ENCODE data around the gene ABI3BP. TPM values are rescaled to one million over a fixed set of nuclear protein-coding genes. Genes with fewer than 3 reads are reported as not detected.

Gene ABI3BP
- total RNA-seq, 1 donor from 2014 or later: 207 TPM

- Histone ChIP-seq H3K27me3 (no peaks in the 10 kb centered on the region), H3K27ac (no peak overlapping the region), H3K4me3 (no peak overlapping the region), H3K36me3 (no peaks in the 10 kb centered on the region), H3K9me3 (no peaks in the 10 kb centered on the region), H3K4me1 (no peaks in the 10 kb centered on the region)
- DNase-seq: no peak
- no peak for TF ChIP-seq CTCF (IDR thresholded peaks at IDR 0.05)
- no peak for ATAC-seq
- intact Hi-C loops (cut with DNase I): no loop called here
Measured at GRCh38 chr3:100888881-100889280, 104.3 kb downstream of the ABI3BP start.

- no peak for TF ChIP-seq CTCF (IDR thresholded peaks at IDR 0.05)
- no peak overlapping the region for H3K4me3 ChIP-seq
- DNase-seq (no peak), ATAC-seq (no peak)
- H3K4me1 ChIP-seq: peaks cover 5% of the 10 kb centered on the region
- intact Hi-C loops (cut with DNase I): no loop called here
- no peaks in the 10 kb centered on the region for H3K27me3 ChIP-seq
- no peaks in the 10 kb centered on the region for H3K9me3 ChIP-seq
- H3K36me3 ChIP-seq: no peaks in the 10 kb centered on the region
- no peak overlapping the region for H3K27ac ChIP-seq
Measured at GRCh38 chr3:100882571-100882984, 110.6 kb downstream of the ABI3BP start.

- Histone ChIP-seq H3K4me1 (peaks cover 5% of the 10 kb centered on the region), H3K27ac (no peak overlapping the region), H3K9me3 (no peaks in the 10 kb centered on the region), H3K36me3 (no peaks in the 10 kb centered on the region), H3K27me3 (no peaks in the 10 kb centered on the region), H3K4me3 (no peak overlapping the region)
- intact Hi-C loops (cut with DNase I): no loop called here
- ATAC-seq (no peak), DNase-seq (no peak)
- TF ChIP-seq CTCF (IDR thresholded peaks at IDR 0.05): no peak
Measured at GRCh38 chr3:100880845-100881244, 112.4 kb downstream of the ABI3BP start.

GRCh38 chr3:100880072-100880471, 113.1 kb downstream of the ABI3BP start:
- intact Hi-C loops (cut with DNase I): no loop called here
- Histone ChIP-seq H3K27me3 (no peaks in the 10 kb centered on the region), H3K27ac (no peak overlapping the region), H3K9me3 (no peaks in the 10 kb centered on the region), H3K4me3 (no peak overlapping the region), H3K36me3 (no peaks in the 10 kb centered on the region), H3K4me1 (peaks cover 12% of the 10 kb centered on the region)
- ATAC-seq (no peak), DNase-seq (no peak)
- no peak for TF ChIP-seq CTCF (IDR thresholded peaks at IDR 0.05)

- H3K36me3 ChIP-seq: no peaks in the 10 kb centered on the region
- H3K27ac ChIP-seq: no peak overlapping the region
- no peak for ATAC-seq
- no peak overlapping the region for H3K4me3 ChIP-seq
- H3K9me3 ChIP-seq: no peaks in the 10 kb centered on the region
- no peak for TF ChIP-seq CTCF (IDR thresholded peaks at IDR 0.05)
- intact Hi-C loops (cut with DNase I): no loop called here
- H3K27me3 ChIP-seq: no peaks in the 10 kb centered on the region
- no peak for DNase-seq
- H3K4me1 ChIP-seq: peaks cover 15% of the 10 kb centered on the region
Measured at GRCh38 chr3:100879195-100879810, 113.9 kb downstream of the ABI3BP start.

GRCh38 chr3:100877286-100877685, 115.9 kb downstream of the ABI3BP start:
- Histone ChIP-seq H3K27me3 (no peaks in the 10 kb centered on the region), H3K27ac (no peak overlapping the region), H3K4me3 (no peak overlapping the region), H3K4me1 (peaks cover 15% of the 10 kb centered on the region), H3K9me3 (no peaks in the 10 kb centered on the region), H3K36me3 (no peaks in the 10 kb centered on the region)
- intact Hi-C loops (cut with DNase I): no loop called here
- no peak for ATAC-seq
- DNase-seq: no peak
- no peak for TF ChIP-seq CTCF (IDR thresholded peaks at IDR 0.05)

All from upper lobe of right lung (tissue), 1 donor.